Stimulated activated CD8-positive, alpha-beta memory T cell treated with anti-CD3 and anti-CD28 coated beads, Interleukin-2, amount 100 ng/mL, for 1 hour (primary cell): Measurements from ENCODE around the gene COX19.
"Not testable (repeated sequence)": the region's sequence is repeated elsewhere in the genome, so short reads cannot be mapped to it uniquely, and the experiment has no call there.

ENCODE experiments used
- DNase-seq, 2 donors: peaks; one replicate each; pipeline ENCODE4 v3.0.0-alpha.2; 2020; ENCODE audit warnings: low read depth in 2 of 2

COX19 gene

DNA sequence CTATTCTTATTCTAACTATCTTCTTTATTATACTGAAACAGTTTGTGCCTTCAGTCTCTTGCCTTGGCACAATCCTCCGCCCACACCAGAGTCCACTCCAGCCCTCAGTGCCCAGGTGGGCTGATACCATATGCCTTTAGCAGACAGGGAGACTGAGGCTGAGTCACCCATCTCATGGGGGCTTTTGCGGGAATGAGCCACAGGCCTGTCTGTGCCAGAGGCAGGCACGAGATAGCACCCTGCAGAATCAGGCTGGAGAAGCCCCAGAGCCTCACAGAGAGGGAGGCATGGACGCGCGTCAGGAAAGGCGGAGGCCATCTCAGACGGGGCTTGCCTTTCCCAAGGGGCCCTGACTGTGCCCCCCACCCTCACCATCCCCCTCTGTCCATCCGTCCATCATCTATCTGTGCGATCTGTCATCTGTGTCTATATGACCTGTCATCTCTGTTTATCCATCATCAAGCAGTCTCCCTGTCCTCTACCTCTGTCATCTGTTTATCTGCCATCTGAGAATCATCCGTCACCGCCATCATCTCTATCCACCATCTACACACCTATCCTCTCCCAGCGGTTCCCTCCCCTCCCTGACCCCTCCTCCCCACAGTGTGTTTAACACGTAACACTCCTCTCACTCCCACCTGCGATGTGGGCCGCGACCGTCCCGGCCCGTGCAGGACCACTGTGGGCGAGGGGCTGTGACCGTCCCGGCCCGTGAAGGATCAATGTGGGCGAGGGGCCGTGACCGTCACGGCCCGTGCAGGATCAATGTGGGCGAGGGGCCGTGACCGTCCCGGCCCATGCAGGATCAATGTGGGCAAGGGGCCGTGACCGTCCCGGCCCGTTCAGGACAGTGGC is 13.6 kb downstream of the COX19 start:
- DNase-seq, result no peak

GRCh38 chr7:960972-961371 is 14.4 kb downstream of the COX19 start:
- DNase-seq, result not testable (repeated sequence)

DNA sequence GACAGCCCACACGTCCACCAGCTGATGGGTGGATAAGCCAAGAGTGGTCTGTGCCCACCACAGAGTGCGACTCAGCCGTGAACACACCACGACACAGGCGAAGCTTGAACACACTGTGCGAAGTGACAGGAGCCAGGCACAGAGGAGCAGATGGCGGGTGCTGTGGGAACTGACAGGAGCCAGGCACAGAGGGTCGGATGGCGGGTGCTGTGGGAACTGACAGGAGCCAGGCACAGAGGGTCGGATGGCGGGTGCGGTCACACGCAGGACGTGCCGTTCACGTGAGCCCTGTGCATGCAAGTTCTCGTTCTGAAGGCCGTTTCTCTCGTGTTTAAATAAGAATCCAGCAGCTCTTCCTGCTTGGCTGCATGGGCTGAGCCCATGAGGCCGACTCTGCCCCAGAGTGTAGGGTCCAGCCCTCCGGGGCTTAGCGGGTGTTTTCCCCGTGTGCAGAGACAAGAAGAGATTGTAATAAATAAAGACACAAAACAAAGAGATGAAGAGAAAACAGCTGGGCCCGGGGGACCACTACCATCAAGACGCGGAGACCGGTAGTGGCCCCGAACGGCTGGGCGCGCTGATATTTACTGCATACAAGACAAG is 15.0 kb downstream of the COX19 start:
- DNase-seq, result no peak

DNA sequence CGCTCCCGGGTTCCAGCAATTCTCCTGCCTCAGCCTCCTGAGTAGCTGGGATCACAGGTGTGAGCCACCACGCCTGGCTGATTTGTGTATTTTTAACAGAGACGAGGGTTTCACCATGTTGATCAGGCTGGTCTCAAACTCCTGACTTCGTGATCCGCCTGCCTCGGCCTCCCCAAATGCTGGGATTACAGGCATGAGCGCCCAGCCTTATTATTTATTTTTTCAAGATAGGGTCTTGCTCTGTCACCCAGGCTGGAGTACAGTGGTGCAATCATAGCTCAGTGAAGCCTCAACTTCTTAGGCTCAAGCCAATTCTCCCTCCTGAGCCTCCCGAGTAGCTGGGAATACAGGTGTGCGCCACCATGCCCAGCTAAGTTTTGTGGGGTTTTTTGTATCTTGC is 15.6 kb downstream of the COX19 start:
- DNase-seq, result not testable (repeated sequence)

- DNase-seq, result no peak
Observed at GRCh38 chr7:959271-959670, 16.1 kb downstream of the COX19 start.

- DNase-seq, result no peak
Observed at GRCh38 chr7:958221-959200, 16.8 kb downstream of the COX19 start.

DNA sequence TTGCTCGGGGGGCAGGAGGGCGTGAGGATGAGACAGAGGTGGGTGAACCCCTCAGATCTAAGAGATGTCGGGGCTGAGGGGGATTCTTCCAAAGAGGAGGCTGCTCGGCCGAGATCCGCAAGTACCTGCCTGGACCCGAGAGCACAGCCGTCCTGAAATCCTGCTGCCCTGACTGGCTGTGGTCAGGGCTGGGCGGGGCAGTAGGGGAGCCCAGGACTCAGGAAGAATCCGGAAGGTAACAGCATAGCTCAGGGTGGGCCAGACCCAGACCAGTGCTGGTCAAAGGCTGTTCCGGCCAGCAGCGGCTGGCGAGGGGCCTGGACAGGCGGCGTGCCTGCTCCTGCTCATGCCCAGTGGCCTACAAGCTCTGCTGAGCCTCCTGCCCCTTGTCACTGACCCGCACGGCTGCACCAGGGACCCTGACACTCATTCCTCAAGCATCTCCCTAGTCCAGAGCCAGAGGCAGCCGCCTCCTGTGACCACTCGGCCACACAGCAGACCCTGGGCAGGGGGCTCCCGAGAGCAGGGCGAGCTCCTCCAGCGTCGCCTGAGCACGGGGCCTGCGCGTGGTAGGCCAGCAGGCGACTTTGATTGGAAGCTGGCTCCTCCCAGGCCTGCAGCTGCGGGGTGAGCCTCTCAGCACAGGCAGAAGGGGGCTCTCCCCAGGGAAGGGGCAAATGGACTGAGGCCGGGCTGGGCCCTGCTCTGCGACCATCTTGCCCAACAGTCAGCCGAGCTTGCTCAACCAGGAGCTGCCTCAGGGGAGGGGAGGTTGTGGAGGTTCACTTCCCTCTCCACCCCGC is 17.7 kb downstream of the COX19 start:
- no peak for DNase-seq

DNA sequence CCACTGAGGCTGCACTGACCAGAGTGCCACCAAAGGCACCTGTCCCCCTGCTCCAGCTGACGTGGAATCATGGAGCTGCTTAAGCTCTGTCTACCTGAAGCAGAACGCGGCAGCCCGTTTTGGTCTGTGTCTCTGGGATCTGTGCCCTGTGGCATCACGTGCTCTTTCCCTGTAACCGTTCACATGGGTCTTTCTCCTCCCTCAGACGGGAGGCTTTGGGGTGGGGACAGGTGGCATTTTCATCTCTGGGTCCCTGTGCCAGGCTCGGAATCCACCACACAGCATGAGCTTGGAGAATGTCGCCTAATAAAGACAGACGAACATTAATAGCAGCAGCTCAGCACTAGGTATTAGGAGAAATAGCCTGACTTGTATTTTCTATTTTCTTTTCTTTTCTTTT is 19.3 kb downstream of the COX19 start:
- DNase-seq, result no peak

- peak; percentile 18 to 42 for DNase-seq
Observed at GRCh38 chr7:954330-955238, 20.8 kb downstream of the COX19 start, which contains the start of gene ADAP1. Gene ADAP1, minus strand, starts transcription at chr7:954680. Its CDS starts 203 bp downstream, at chr7:954477.

- DNase-seq, result no peak
Observed at GRCh38 chr7:953547-954327, 21.6 kb downstream of the COX19 start.

DNA sequence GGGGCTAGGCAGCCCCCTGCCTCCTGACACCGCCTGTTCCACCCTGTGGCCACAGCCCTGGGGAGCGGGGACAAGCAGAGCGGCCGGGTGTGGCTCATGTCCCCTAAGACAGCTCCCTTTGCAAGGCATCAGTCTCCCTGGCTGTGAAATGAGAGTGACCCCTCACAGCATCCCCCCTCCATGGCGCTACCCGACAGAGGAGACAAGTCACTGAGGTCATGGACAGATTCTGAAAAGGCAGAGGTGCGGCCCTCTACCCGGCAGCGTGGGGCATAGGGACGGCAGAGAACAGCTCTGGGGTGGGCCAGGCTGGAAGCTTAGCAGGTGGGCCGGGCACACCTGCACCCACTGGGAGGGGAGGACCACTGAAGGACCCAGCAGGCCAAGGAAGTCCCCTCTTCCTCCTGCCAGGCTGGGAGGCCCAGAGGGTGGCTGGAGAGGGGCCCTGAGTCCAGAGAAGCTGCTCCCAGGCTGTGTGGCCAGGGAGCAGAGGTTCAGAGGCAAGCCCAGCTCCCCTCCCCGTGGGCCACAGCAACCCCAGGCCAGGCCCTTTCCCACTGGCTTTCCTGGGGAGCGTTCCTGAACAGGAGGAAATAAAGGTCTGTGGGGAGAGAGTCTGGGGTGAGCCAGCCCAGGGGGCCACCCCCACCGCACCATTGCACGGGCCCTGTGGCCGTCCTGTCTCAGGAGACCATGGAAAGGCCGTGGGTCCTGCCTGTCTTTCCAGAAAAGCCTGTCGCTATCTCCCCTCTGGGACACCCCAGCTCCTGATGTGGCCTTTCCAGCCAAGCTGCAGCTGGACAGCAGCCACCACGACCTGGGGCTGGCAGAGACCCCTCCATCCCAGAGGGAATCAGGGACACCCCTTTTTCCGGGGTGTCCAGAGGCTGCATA is 22.6 kb downstream of the COX19 start:
- DNase-seq, result no peak

DNA sequence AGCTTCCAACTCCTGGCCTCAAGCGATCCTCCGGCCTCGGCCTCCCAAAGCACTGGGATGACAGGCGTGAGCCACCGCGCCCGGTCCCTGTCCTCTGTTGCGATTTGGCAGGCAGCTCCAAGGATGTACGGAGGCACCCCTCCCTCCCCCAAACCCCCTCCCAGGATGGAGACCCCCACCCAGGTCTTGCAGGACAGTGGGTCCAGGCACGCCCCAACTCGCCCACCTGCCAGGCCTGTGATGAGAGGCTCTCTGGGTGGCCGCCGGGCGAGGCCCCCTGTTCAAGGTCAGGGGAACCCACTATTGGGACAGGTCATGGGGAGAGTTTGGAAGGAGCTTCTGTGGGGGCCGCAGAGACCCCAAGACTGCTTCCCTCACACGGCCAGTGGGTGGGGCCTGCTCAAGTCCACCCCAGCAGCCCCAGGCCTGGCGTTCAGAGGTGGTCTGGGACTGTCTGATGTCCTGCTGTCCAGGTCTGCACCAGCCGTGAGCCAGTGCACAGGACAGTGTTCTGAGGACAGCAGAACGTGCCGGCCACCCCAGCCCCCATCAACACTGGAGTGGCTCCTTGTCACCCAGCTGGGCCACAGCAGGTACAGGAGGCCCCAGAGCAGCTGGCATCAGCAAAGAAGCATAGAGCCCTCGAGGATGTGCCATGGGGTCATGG is 23.3 kb downstream of the COX19 start:
- DNase-seq, result no peak

GRCh38 chr7:949021-949934 is 26.1 kb downstream of the COX19 start:
- no peak for DNase-seq

GRCh38 chr7:947391-948210 is 27.7 kb downstream of the COX19 start:
- no peak for DNase-seq

DNA sequence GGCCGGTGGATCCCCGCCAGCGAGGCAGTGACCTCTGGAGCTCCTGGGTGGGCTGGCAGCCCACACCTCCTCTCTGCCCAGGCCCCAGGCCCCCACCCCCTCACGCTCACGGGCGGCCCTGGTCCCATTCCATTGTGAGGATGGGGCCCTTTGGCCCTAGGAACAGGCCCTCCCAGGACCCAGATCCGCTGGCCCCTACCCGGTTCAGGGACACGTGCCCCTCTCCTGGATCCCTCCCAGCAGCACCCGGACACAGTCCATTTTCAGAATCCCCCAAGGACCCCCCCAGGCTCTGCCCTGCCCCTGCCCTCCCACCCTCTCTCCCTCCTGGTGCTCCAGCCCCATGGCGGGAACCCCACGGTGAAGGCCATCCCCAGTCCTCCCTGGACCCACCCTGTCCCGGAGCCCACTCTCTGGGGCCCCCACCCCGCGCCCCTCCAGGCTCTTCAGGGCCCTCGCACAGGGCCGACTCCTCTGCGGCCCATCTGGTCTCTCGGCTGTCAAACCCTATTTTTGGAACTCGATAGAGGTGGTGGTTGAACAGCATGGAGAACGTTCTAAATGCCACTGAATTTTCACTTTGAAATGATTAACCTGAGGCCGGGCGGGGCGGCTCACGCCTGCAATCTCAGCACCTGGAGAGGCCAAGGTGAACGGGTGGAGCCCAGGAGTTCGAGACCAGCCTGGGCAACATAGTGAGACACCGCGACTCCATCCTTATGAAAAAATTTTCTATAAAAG is 28.9 kb downstream of the COX19 start:
- no peak for DNase-seq
